Caco-2 (cell line): Measurements from ENCODE around the gene SLC19A1. TPM values are rescaled to one million over a fixed set of nuclear protein-coding genes. Genes with fewer than 3 reads are reported as not detected.

ENCODE experiments used
- BruUV-seq: library from RNA; stranded (reverse); fragments of 400-500 nt; replicated peaks from 2 replicates; lab custom pipeline; 2021; lab: Mats Ljungman, UMichigan
- CTCF ChIA-PET: fragments of 300-600 bp; sonication (Branson Sonifier 250); formaldehyde crosslinking; loops from one replicate; lab custom pipeline; 2022; ENCODE audit warnings: antibody characterized with exemption; lab: Charles Lee
- POLR2A ChIA-PET: fragments of 300-600 bp; sonication (Branson Sonifier 250); formaldehyde crosslinking; loops from one replicate; lab custom pipeline; 2022; ENCODE audit warnings: antibody characterized with exemption; lab: Charles Lee
- DNase-seq, 2 experiments: peaks; one replicate each; pipeline versions ENCODE4 v3.0.0 to v3.0.0-alpha.2; 2020 to 2022
- H3K27me3 ChIP-seq: replicated peaks from 2 replicates; pipeline ENCODE4 v1.6.0; 2011; ENCODE audit warnings: low read length; ENCODE audit not compliant: control insufficient read depth, insufficient read depth
- H3K36me3 ChIP-seq: 2 replicates; pipeline ENCODE4 v1.5.1; 2011; ENCODE audit warnings: low read length; ENCODE audit not compliant: control insufficient read depth, insufficient read depth
- H3K4me1 ChIP-seq: fragments of 250-450 bp; sonication (Bioruptor Pico); 2 replicates; pipeline ENCODE4 v1.5.1; 2020; ENCODE audit warnings: mild to moderate bottlenecking
- H3K4me3 ChIP-seq: 2 replicates; pipeline ENCODE4 v1.5.1; 2011; ENCODE audit warnings: low read depth, mild to moderate bottlenecking, control low read depth, low read length
- H3K9me3 ChIP-seq: fragments of 250-450 bp; sonication (Bioruptor Pico); 2 replicates; pipeline ENCODE4 v1.5.1; 2020; ENCODE audit warnings: mild to moderate bottlenecking, moderate library complexity
- H3K27ac Mint-ChIP-seq: one replicate; pipeline ENCODE4 v1.8.0; 2022; ENCODE audit warnings: mixed read lengths; ENCODE audit not compliant: unreplicated experiment
- H3K27me3 Mint-ChIP-seq: one replicate; pipeline ENCODE4 v1.8.0; 2022; ENCODE audit warnings: mixed read lengths; ENCODE audit not compliant: insufficient read depth, unreplicated experiment
- H3K36me3 Mint-ChIP-seq: one replicate; pipeline ENCODE4 v1.8.0; 2022; ENCODE audit warnings: mild to moderate bottlenecking, mixed read lengths; ENCODE audit not compliant: insufficient read depth, unreplicated experiment
- H3K4me1 Mint-ChIP-seq: one replicate; pipeline ENCODE4 v1.8.0; 2022; ENCODE audit warnings: low read depth, mixed read lengths; ENCODE audit not compliant: unreplicated experiment
- H3K4me3 Mint-ChIP-seq: one replicate; pipeline ENCODE4 v1.8.0; 2022; ENCODE audit warnings: mild to moderate bottlenecking, moderate library complexity, mixed read lengths; ENCODE audit not compliant: unreplicated experiment
- H3K9me3 Mint-ChIP-seq: one replicate; pipeline ENCODE4 v1.8.0; 2022; ENCODE audit warnings: mixed read lengths; ENCODE audit not compliant: unreplicated experiment
- CTCF ChIP-seq, 2 experiments: fragments of 200-600 bp in 1 of 2; IDR thresholded peaks; 1 replicate in 1 of 2; 2 replicates in 1 of 2; pipeline versions ENCODE4 v1.5.1 to v1.8.0; 2011 to 2022; ENCODE audit warnings: antibody characterized with exemption in 1 of 2, control low read depth in 1 of 2, inconsistent platforms in 1 of 2, low read depth in 1 of 2, low read length in 1 of 2, mild to moderate bottlenecking in 1 of 2, moderate library complexity in 1 of 2; ENCODE audit not compliant: insufficient read depth in 1 of 2, severe bottlenecking in 1 of 2, unreplicated experiment in 1 of 2
- intact Hi-C: fragments of 100-400 bp; cut with micrococcal nuclease; formaldehyde crosslinking; loops from one replicate; pipeline ENCODE4 v1.10.0; 2022; ENCODE audit not compliant: unreplicated experiment
- total RNA-seq: library from RNA; stranded (reverse); gene quantifications from 2 replicates; pipeline ENCODE4 v1.2.3, GENCODE V29; 2022

Gene SLC19A1
- total RNA-seq, 1 experiment from 2014 or later = 45.4 TPM

- intact Hi-C loops = no loop called here
- Histone ChIP-seq H3K36me3 (no peaks in the 10 kb centered on the region; the same call in 1 of the 2 replicates), H3K9me3 (no peaks in the 10 kb centered on the region), H3K4me1 (peaks cover 6% of the 10 kb centered on the region; the same call in 1 of the 2 replicates), H3K4me3 (no peak overlapping the region), H3K27me3 (no peaks in the 10 kb centered on the region)
- Mint-ChIP-seq H3K27ac (peak overlapping the region; percentile 39), H3K36me3 (peaks cover 70% of the 10 kb centered on the region), H3K4me3 (no peak overlapping the region), H3K27me3 (no peaks in the 10 kb centered on the region), H3K4me1 (peaks cover 11% of the 10 kb centered on the region), H3K9me3 (no peaks in the 10 kb centered on the region)
- no peak for TF ChIP-seq CTCF (IDR thresholded peaks at IDR 0.05; ENCODE audit: insufficient read depth in 1 of 2, low read depth in 1 of 2, low read length in 1 of 2, severe bottlenecking in 1 of 2, unreplicated experiment in 1 of 2)
- BruUV-seq = no TSS peak
- POLR2A ChIA-PET = no interaction called here
- DNase-seq = peak in 1 of 2 experiments; percentile 35
- CTCF ChIA-PET = interaction anchor here (0.7 kb wide), 1 partner anchor 19 kb away, joined by 6 read pairs; no protein-coding TSS in a partner anchor
Measured at GRCh38 chr21:45506241-45506817, 35.9 kb downstream of the SLC19A1 start.

GRCh38 chr21:45505416-45506021, 36.7 kb downstream of the SLC19A1 start:
- Mint-ChIP-seq H3K27ac (no peak overlapping the region), H3K27me3 (no peaks in the 10 kb centered on the region)

More at GRCh38 chr21:45505416-45506021, 36.7 kb downstream of the SLC19A1 start:
- BruUV-seq = no TSS peak
- H3K9me3 ChIP-seq = no peaks in the 10 kb centered on the region
- Mint-ChIP-seq H3K4me1 (peaks cover 11% of the 10 kb centered on the region), H3K4me3 (no peak overlapping the region), H3K9me3 (no peaks in the 10 kb centered on the region), H3K36me3 (peaks cover 68% of the 10 kb centered on the region)
- peak in 1 of 2 experiments; percentile 29 for DNase-seq
- peaks cover 6% of the 10 kb centered on the region; the same call in 1 of the 2 replicates for H3K4me1 ChIP-seq
- ChIA-PET CTCF (interaction anchor here (0.7 kb wide), 1 partner anchor 20 kb away, joined by 6 read pairs; no protein-coding TSS in a partner anchor), POLR2A (no interaction called here)
- H3K4me3 ChIP-seq = no peak overlapping the region
- H3K36me3 ChIP-seq = no peaks in the 10 kb centered on the region; the same call in 1 of the 2 replicates
- H3K27me3 ChIP-seq = no peaks in the 10 kb centered on the region
- TF ChIP-seq CTCF (IDR thresholded peaks at IDR 0.05; ENCODE audit: insufficient read depth in 1 of 2, low read depth in 1 of 2, low read length in 1 of 2, severe bottlenecking in 1 of 2, unreplicated experiment in 1 of 2) = no peak
- intact Hi-C loops = no loop called here
